GM23338 (cell line): ENCODE measurements around the gene OR10C1.

ENCODE experiments used
- CTCF ChIP-seq, 2 experiments: fragments of 200-600 bp in 1 of 2; sonication (generic) in 1 of 2; conservative IDR thresholded peaks; 2 replicates each; pipeline versions ENCODE4 v1.5.1 to v1.6.1; 2016 to 2017; ENCODE audit warnings: antibody characterized with exemption in 2 of 2, low read depth in 2 of 2, mild to moderate bottlenecking in 2 of 2, moderate library complexity in 1 of 2
- ETS1 ChIP-seq: IDR thresholded peaks from 2 replicates; pipeline ENCODE4 v1.6.1; 2016; ENCODE audit warnings: antibody characterized with exemption
- EZH2 ChIP-seq: fragments of 200-600 bp; sonication (generic); IDR thresholded peaks from one replicate; pipeline ENCODE4 v1.8.0; 2017; ENCODE audit warnings: antibody characterized with exemption, mild to moderate bottlenecking, low read depth; ENCODE audit not compliant: unreplicated experiment
- EZH2phosphoT487 ChIP-seq: fragments of 200-600 bp; sonication (generic); IDR thresholded peaks from one replicate; pipeline ENCODE4 v1.8.1; 2018; ENCODE audit warnings: antibody characterized with exemption; ENCODE audit not compliant: unreplicated experiment
- NANOG ChIP-seq: IDR thresholded peaks from 2 replicates; pipeline ENCODE4 v1.6.1; 2016; ENCODE audit warnings: antibody characterized with exemption, borderline replicate concordance
- POLR2AphosphoS5 ChIP-seq: IDR thresholded peaks from 2 replicates; pipeline ENCODE4 v1.6.1; 2016; ENCODE audit warnings: antibody characterized with exemption, low read depth
- REST ChIP-seq: IDR thresholded peaks from one replicate; pipeline ENCODE4 v1.6.1; 2018; ENCODE audit warnings: antibody characterized with exemption; ENCODE audit not compliant: unreplicated experiment
- STAT1 ChIP-seq: IDR thresholded peaks from one replicate; pipeline ENCODE4 v1.6.1; 2016; ENCODE audit warnings: antibody characterized with exemption; ENCODE audit not compliant: unreplicated experiment
- ZNF331 ChIP-seq: fragments of 250-450 bp; sonication (Bioruptor Pico); IDR thresholded peaks from 2 replicates; pipeline ENCODE4 v1.5.0; 2020; ENCODE audit warnings: low read depth, mild to moderate bottlenecking, moderate library complexity

GRCh38 chr6:29447670-29448069 is 8.6 kb downstream of the OR10C1 start:
- TF ChIP-seq NANOG (no peak), CTCF (conservative IDR thresholded peaks at IDR 0.05; ENCODE audit: low read depth in 2 of 2) (no peak), POLR2AphosphoS5 (no peak), ZNF331 (CRISPR knock-in tag) (no peak), EZH2 (no peak), EZH2phosphoT487 (no peak), ETS1 (no peak), REST (no peak), STAT1 (no peak)
